Trophoblast cell (in vitro differentiated cells and primary cell): Measurements from ENCODE around the gene ARHGEF33.

Experiments
- DNase-seq, 2 donors: peaks; one replicate each; pipeline ENCODE4 v3.0.0-alpha.2; 2016
- H2AFZ ChIP-seq: 2 replicates; pipeline ENCODE4 v1.6.1; 2013; ENCODE audit warnings: low read length, moderate library complexity, mild to moderate bottlenecking; ENCODE audit not compliant: insufficient read depth, poor library complexity
- H2AK5ac ChIP-seq: 2 replicates; pipeline ENCODE4 v1.6.1; 2013; ENCODE audit warnings: mild to moderate bottlenecking, low read length
- H2BK120ac ChIP-seq: 2 replicates; pipeline ENCODE4 v1.6.1; 2013; ENCODE audit warnings: low read length, mild to moderate bottlenecking, moderate library complexity; ENCODE audit not compliant: insufficient read depth, poor library complexity
- H2BK12ac ChIP-seq: 2 replicates; pipeline ENCODE4 v1.6.1; 2013; ENCODE audit warnings: mild to moderate bottlenecking, low read length, moderate library complexity
- H2BK5ac ChIP-seq: 2 replicates; pipeline ENCODE4 v1.6.1; 2013; ENCODE audit warnings: low read length, low read depth, moderate library complexity, mild to moderate bottlenecking; ENCODE audit not compliant: poor library complexity
- H3K14ac ChIP-seq: 2 replicates; pipeline ENCODE4 v1.6.1; 2013; ENCODE audit warnings: mild to moderate bottlenecking, low read length
- H3K18ac ChIP-seq: 2 replicates; pipeline ENCODE4 v1.6.1; 2013; ENCODE audit warnings: mild to moderate bottlenecking, low read length
- H3K23ac ChIP-seq: 2 replicates; pipeline ENCODE4 v1.6.1; 2013; ENCODE audit warnings: low read length
- H3K27ac ChIP-seq: 2 replicates; pipeline ENCODE4 v1.5.1; 2013; ENCODE audit warnings: low read depth, mild to moderate bottlenecking, inconsistent platforms, low read length, moderate library complexity
- H3K27me3 ChIP-seq: 2 replicates; pipeline ENCODE4 v1.6.1; 2013; ENCODE audit warnings: inconsistent platforms, mild to moderate bottlenecking, low read length, moderate library complexity; ENCODE audit not compliant: insufficient read depth
- H3K36me3 ChIP-seq, 2 experiments: 1 replicate in 1 of 2; 2 replicates in 1 of 2; pipeline ENCODE4 v1.6.1; 2013; ENCODE audit warnings: low read length in 2 of 2, mild to moderate bottlenecking in 2 of 2, moderate library complexity in 1 of 2; ENCODE audit not compliant: insufficient read depth in 2 of 2, control insufficient read depth in 1 of 2
- H3K4ac ChIP-seq: 2 replicates; pipeline ENCODE4 v1.6.1; 2013; ENCODE audit warnings: low read depth, mild to moderate bottlenecking, low read length, moderate library complexity
- H3K4me1 ChIP-seq, 2 experiments: 1 replicate in 1 of 2; 2 replicates in 1 of 2; pipeline ENCODE4 v1.6.1; 2013; ENCODE audit warnings: low read length in 2 of 2, mild to moderate bottlenecking in 2 of 2, moderate library complexity in 1 of 2; ENCODE audit not compliant: insufficient read depth in 2 of 2, control insufficient read depth in 1 of 2
- H3K4me2 ChIP-seq: 2 replicates; pipeline ENCODE4 v1.6.1; 2013; ENCODE audit warnings: inconsistent platforms, mild to moderate bottlenecking, low read length, moderate library complexity
- H3K4me3 ChIP-seq: 2 replicates; pipeline ENCODE4 v1.5.1; 2013; ENCODE audit warnings: mild to moderate bottlenecking, low read depth, low read length, inconsistent platforms
- H3K79me1 ChIP-seq: one replicate; pipeline ENCODE4 v1.6.1; 2013; ENCODE audit warnings: low read length
- H3K79me2 ChIP-seq: 2 replicates; pipeline ENCODE4 v1.6.1; 2013; ENCODE audit warnings: low read length, mild to moderate bottlenecking; ENCODE audit not compliant: control insufficient read depth, insufficient read depth, poor library complexity
- H3K9ac ChIP-seq: 2 replicates; pipeline ENCODE4 v1.6.1; 2013; ENCODE audit warnings: mild to moderate bottlenecking, low read length
- H3K9me3 ChIP-seq: 2 replicates; pipeline ENCODE4 v1.6.1; 2013; ENCODE audit warnings: low read depth, mild to moderate bottlenecking, control low read depth, inconsistent platforms, low read length; ENCODE audit not compliant: insufficient read depth
- H4K12ac ChIP-seq: 2 replicates; pipeline ENCODE4 v1.6.1; 2013; ENCODE audit warnings: low read depth, mild to moderate bottlenecking, low read length, moderate library complexity
- H4K8ac ChIP-seq: 2 replicates; pipeline ENCODE4 v1.6.1; 2013; ENCODE audit warnings: low read depth, mild to moderate bottlenecking, low read length, moderate library complexity
- H4K91ac ChIP-seq: one replicate; pipeline ENCODE4 v1.6.1; 2013; ENCODE audit warnings: low read depth, mild to moderate bottlenecking, low read length, moderate library complexity
- WGBS: extraction: QIAGEN DNeasy Blood & Tissue Kit; methylation state at CpG from one replicate; pipeline ENCODE4 v1.1.7; 2013; ENCODE audit warnings: missing lambda C conversion rate; ENCODE audit not compliant: insufficient read length, insufficient coverage; ENCODE audit errors: extremely low coverage; 5-methylcytosine and 5-hydroxymethylcytosine counted together

The ARHGEF33 gene

DNA sequence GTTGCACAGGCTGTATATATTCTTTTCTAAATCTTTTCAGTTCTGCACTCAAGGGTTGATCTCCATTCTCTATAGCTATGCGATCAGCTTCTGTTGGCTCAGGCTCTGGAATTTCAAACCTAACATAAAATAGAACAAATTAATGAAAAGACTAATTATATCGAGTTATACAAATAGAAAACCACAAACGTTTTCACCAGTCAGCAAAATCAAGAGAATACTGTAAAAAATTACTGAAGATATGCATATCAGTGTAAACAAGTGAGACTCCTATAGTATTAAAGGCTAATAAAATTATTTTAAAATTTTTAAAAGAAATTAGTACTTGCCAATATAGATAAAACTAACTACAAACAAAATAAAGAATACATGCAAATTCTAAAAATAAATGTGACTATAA is 124.2 kb downstream of the ARHGEF33 start:
- Histone ChIP-seq H3K79me2 (no peaks in the 10 kb centered on the region), H3K4me1 (no peaks in the 10 kb centered on the region), H2BK5ac (no peak overlapping the region), H3K79me1 (no peaks in the 10 kb centered on the region), H2BK12ac (no peak overlapping the region), H4K12ac (no peak overlapping the region), H2AFZ (no peak overlapping the region), H3K4me3 (no peak overlapping the region), H4K91ac (no peak overlapping the region), H3K36me3 (peaks cover 2 to 3% of the 10 kb centered on the region in 2 experiments), H3K4ac (no peak overlapping the region), H3K9me3 (no peaks in the 10 kb centered on the region), H4K8ac (no peak overlapping the region), H3K4me2 (no peak overlapping the region), H2AK5ac (no peak overlapping the region), H2BK120ac (no peak overlapping the region), H3K9ac (no peak overlapping the region), H3K14ac (no peak overlapping the region), H3K18ac (no peak overlapping the region), H3K27ac (no peak overlapping the region), H3K23ac (no peak overlapping the region), H3K27me3 (no peaks in the 10 kb centered on the region)
- WGBS, result no CpG with 5 or more reads among the region's 3 CpGs
- no peak for DNase-seq

DNA sequence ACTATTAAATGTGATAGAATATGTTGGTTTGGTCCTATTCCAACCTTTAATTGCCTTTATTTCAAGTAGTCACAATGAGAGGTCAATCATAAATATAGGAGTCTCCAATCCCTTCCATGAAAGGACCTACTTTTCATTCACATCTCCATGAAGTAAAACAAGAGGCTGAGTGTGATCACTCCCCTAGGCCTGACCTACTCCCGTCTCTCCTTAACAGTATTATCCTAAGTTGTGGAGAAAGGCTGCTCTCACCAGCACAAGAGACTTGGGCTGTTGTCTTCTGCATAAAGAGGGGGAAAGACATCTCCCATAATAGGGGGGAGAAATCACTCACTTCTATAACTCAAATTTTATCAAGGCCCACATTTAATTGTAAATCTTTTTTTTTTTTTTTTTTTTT is 125.7 kb downstream of the ARHGEF33 start:
- no peak overlapping the region for H3K14ac ChIP-seq
- H2AFZ ChIP-seq, result no peak overlapping the region
- H3K27me3 ChIP-seq, result no peaks in the 10 kb centered on the region
- H2BK5ac ChIP-seq, result no peak overlapping the region
- no peak overlapping the region for H3K18ac ChIP-seq
- H3K4me1 ChIP-seq, result no peaks in the 10 kb centered on the region
- no peak overlapping the region for H2BK120ac ChIP-seq
- no peak overlapping the region for H4K12ac ChIP-seq
- DNase-seq, result no peak
- no peak overlapping the region for H4K91ac ChIP-seq
- no peak overlapping the region for H4K8ac ChIP-seq
- no peak overlapping the region for H3K9ac ChIP-seq
- H3K79me2 ChIP-seq, result no peaks in the 10 kb centered on the region
- WGBS, result no CpG with 5 or more reads among the region's 1 CpG
- no peak overlapping the region for H2AK5ac ChIP-seq
- H3K4me2 ChIP-seq, result no peak overlapping the region
- no peak overlapping the region for H3K4me3 ChIP-seq
- no peak overlapping the region for H2BK12ac ChIP-seq
- no peak overlapping the region for H3K4ac ChIP-seq
- H3K9me3 ChIP-seq, result no peaks in the 10 kb centered on the region
- no peaks in the 10 kb centered on the region for H3K79me1 ChIP-seq
- H3K23ac ChIP-seq, result no peak overlapping the region
- H3K27ac ChIP-seq, result no peak overlapping the region
- peaks cover 0 to 2% of the 10 kb centered on the region in 2 experiments for H3K36me3 ChIP-seq

DNA sequence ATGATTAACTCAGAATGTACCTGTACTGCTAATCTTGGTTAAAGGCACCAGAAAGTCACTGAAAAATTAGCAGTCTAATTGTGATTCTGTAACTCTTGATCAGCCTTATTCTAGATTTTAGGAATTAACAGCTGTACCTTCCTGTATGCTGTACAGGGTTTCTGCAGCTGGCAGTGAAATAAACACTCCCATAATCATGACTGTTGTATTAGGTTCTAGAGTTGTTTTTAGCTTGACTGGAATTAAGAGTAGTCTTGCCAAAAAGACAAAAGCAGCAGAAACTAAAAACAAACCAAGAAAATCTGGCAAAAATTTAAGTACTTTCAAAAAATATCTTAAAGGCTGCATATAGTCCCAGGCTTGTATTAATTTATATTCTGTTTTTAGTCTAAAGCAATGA is 127.7 kb downstream of the ARHGEF33 start:
- no peaks in the 10 kb centered on the region for H3K79me2 ChIP-seq
- H2BK120ac ChIP-seq, result no peak overlapping the region
- H3K36me3 ChIP-seq, result no peaks in the 10 kb centered on the region
- H2AK5ac ChIP-seq, result no peak overlapping the region
- no peak overlapping the region for H3K18ac ChIP-seq
- H3K4me2 ChIP-seq, result no peak overlapping the region
- H3K79me1 ChIP-seq, result no peaks in the 10 kb centered on the region
- no peak overlapping the region for H3K9ac ChIP-seq
- no peak overlapping the region for H3K27ac ChIP-seq
- no peaks in the 10 kb centered on the region for H3K9me3 ChIP-seq
- H4K8ac ChIP-seq, result no peak overlapping the region
- no peak overlapping the region for H3K4me3 ChIP-seq
- no peak for DNase-seq
- H3K4ac ChIP-seq, result no peak overlapping the region
- H2AFZ ChIP-seq, result no peak overlapping the region
- H3K4me1 ChIP-seq, result no peaks in the 10 kb centered on the region
- no peak overlapping the region for H4K12ac ChIP-seq
- H2BK5ac ChIP-seq, result no peak overlapping the region
- no peak overlapping the region for H3K23ac ChIP-seq
- H2BK12ac ChIP-seq, result no peak overlapping the region
- H3K27me3 ChIP-seq, result no peaks in the 10 kb centered on the region
- H4K91ac ChIP-seq, result no peak overlapping the region
- no peak overlapping the region for H3K14ac ChIP-seq

DNA sequence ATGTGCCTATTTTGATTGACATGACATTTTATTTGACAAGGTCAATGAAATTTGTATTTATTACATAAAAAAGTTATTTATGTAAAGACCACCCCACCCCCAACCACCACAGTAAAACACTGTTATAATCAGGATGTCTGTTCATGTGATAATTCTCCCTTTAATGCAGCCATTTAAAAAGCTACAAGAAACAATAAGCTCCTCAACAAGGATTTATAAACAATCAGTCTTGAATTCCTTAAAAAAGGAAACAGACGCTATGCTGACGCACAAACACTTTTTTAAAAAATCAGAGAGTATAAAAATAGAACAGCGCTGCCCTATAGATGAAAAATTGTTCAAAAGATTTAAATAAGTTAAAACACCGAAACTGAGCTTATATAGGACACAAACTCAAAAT is 129.0 kb downstream of the ARHGEF33 start:
- no peaks in the 10 kb centered on the region for H3K4me1 ChIP-seq
- no CpG with 5 or more reads among the region's 4 CpGs for WGBS

DNA sequence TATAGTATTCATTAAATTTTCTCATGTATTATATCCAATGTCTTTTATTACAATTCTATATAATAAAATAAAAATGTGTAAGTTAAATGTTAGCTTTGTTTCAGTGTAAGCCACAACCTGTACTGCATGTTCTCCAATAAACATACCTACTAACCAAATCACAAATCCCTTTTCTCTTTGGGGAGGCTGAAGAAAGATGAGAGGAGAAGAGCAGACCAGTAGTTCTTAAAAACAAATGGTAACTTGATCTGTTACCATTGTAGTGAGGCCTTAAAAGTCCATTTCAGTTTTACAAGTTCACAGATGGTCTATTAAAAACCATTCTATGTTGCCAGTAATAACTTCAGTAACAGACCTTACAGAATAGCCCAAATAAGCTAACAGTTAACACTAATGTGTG is 130.7 kb downstream of the ARHGEF33 start:
- Histone ChIP-seq H3K9me3 (no peaks in the 10 kb centered on the region), H4K91ac (no peak overlapping the region), H3K23ac (no peak overlapping the region), H3K27ac (no peak overlapping the region), H3K27me3 (no peaks in the 10 kb centered on the region), H3K79me2 (no peaks in the 10 kb centered on the region), H2AFZ (no peak overlapping the region), H3K36me3 (no peaks in the 10 kb centered on the region), H2AK5ac (no peak overlapping the region), H3K4me2 (no peak overlapping the region), H2BK5ac (no peak overlapping the region), H3K18ac (no peak overlapping the region), H3K4ac (no peak overlapping the region), H3K4me3 (no peak overlapping the region), H3K9ac (no peak overlapping the region), H3K79me1 (no peaks in the 10 kb centered on the region), H2BK12ac (no peak overlapping the region), H4K12ac (no peak overlapping the region), H3K4me1 (no peaks in the 10 kb centered on the region), H3K14ac (no peak overlapping the region), H2BK120ac (no peak overlapping the region), H4K8ac (no peak overlapping the region)
- DNase-seq, result no peak

More for the DNA sequence above, 129.0 kb downstream of the ARHGEF33 start:
- Histone ChIP-seq H3K4me2 (no peak overlapping the region), H3K9ac (no peak overlapping the region), H3K27me3 (no peaks in the 10 kb centered on the region), H2BK5ac (no peak overlapping the region), H3K23ac (no peak overlapping the region), H4K12ac (no peak overlapping the region), H2AK5ac (no peak overlapping the region), H4K8ac (no peak overlapping the region), H3K4ac (no peak overlapping the region), H3K4me3 (no peak overlapping the region), H4K91ac (no peak overlapping the region), H3K14ac (no peak overlapping the region), H2BK120ac (no peak overlapping the region), H3K36me3 (no peaks in the 10 kb centered on the region), H3K27ac (no peak overlapping the region), H3K79me2 (no peaks in the 10 kb centered on the region), H3K9me3 (no peaks in the 10 kb centered on the region), H3K79me1 (no peaks in the 10 kb centered on the region), H3K18ac (no peak overlapping the region), H2AFZ (no peak overlapping the region), H2BK12ac (no peak overlapping the region)
- DNase-seq, result no peak
